Breast epithelium (tissue), 3 donors: Measurements from ENCODE around the gene ARL6.

Experiments
- POLR2A ChIP-seq: fragments of 450-650 bp; IDR thresholded peaks from one replicate; pipeline ENCODE4 v1.6.1; 2016; ENCODE audit warnings: antibody characterized with exemption, mild to moderate bottlenecking, moderate library complexity
- TF ChIP-seq, protein P1 (sequence below), 3 donors: fragments of 450-650 bp; IDR thresholded peaks; one replicate each; pipeline ENCODE4 v1.5.1; 2016 to 2017; ENCODE audit warnings: antibody characterized with exemption in 3 of 3, mild to moderate bottlenecking in 3 of 3, moderate library complexity in 3 of 3

DNA sequence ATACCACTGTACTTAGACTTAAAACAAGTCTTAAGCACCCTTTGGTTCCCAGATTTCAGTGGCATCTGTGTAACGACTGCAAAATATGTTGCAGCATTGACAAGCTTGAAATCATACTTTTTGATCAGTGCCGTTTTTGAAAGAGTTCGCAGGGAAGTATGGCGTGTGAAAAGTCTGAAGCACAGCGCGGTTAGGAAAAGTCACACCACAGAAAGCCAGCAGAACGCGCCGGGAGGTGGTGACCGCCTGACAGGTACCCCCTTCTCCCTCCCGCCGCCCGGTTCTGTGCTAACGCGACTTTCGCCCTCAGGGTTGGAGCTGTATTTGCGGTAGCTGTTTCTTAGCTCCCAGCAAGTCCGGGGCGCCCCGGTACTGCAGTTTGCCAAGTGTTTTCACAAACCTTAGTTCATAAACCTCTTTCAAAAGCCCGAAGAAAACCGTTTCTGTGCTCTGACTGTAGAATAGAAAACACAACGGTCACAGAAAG, 56.8 kb downstream of the ARL6 start:
- TF ChIP-seq, protein P1, sequence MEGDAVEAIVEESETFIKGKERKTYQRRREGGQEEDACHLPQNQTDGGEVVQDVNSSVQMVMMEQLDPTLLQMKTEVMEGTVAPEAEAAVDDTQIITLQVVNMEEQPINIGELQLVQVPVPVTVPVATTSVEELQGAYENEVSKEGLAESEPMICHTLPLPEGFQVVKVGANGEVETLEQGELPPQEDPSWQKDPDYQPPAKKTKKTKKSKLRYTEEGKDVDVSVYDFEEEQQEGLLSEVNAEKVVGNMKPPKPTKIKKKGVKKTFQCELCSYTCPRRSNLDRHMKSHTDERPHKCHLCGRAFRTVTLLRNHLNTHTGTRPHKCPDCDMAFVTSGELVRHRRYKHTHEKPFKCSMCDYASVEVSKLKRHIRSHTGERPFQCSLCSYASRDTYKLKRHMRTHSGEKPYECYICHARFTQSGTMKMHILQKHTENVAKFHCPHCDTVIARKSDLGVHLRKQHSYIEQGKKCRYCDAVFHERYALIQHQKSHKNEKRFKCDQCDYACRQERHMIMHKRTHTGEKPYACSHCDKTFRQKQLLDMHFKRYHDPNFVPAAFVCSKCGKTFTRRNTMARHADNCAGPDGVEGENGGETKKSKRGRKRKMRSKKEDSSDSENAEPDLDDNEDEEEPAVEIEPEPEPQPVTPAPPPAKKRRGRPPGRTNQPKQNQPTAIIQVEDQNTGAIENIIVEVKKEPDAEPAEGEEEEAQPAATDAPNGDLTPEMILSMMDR (IDR thresholded peaks at IDR 0.05) = peak in 1 of 3 donors; percentile 6
- no peak for TF ChIP-seq POLR2A
